CD4-positive, alpha-beta T cell (primary cell): ENCODE results near the gene CRYGS. TPM values are rescaled to one million over a fixed set of nuclear protein-coding genes. Genes with fewer than 3 reads are reported as not detected.

Experiments used
- ATAC-seq: fragments of 200-7000 bp; cut with Tn5 transposase; one replicate; pipeline ENCODE4 v1.10.0; 2022; ENCODE audit warnings: mild to moderate bottlenecking; ENCODE audit not compliant: poor library complexity
- CTCF ChIA-PET: fragments of 350-600 bp; sonication (Branson Sonifier 250); formaldehyde crosslinking; loops from one replicate; lab custom pipeline; 2021; ENCODE audit warnings: antibody characterized with exemption, inconsistent platforms; lab: Charles Lee
- POLR2A ChIA-PET: fragments of 350-600 bp; sonication (Branson Sonifier 250); formaldehyde crosslinking; loops from one replicate; lab custom pipeline; 2021; ENCODE audit warnings: antibody characterized with exemption, inconsistent platforms; lab: Charles Lee
- DNase-seq, 14 experiments: peaks; one replicate each; pipeline ENCODE4 v3.0.0-alpha.2; 2013 to 2020; ENCODE audit warnings: mixed read lengths in 2 of 14
- H3K27ac ChIP-seq, 2 donors: one replicate each; pipeline versions ENCODE4 v1.5.1 to v1.7.0; 2013; ENCODE audit warnings: low read length in 2 of 2, low read depth in 1 of 2, mild to moderate bottlenecking in 1 of 2
- H3K27me3 ChIP-seq, 2 experiments: 1 replicate in 1 of 2; 2 replicates in 1 of 2; pipeline versions ENCODE4 v1.6.1 to v1.7.0; 2013; ENCODE audit warnings: low read length in 2 of 2, control low read depth in 1 of 2, mild to moderate bottlenecking in 1 of 2, moderate library complexity in 1 of 2; ENCODE audit not compliant: insufficient read depth in 2 of 2, control insufficient read depth in 1 of 2
- H3K36me3 ChIP-seq: one replicate; pipeline ENCODE4 v1.6.1; 2013; ENCODE audit warnings: low read length, control low read depth; ENCODE audit not compliant: insufficient read depth
- H3K4me1 ChIP-seq: one replicate; pipeline ENCODE4 v1.6.1; 2013; ENCODE audit warnings: low read length, control low read depth; ENCODE audit not compliant: insufficient read depth
- H3K4me3 ChIP-seq: one replicate; pipeline ENCODE4 v1.5.1; 2013; ENCODE audit warnings: mild to moderate bottlenecking, low read length, moderate library complexity
- H3K9me3 ChIP-seq, 2 experiments: 1 replicate in 1 of 2; 2 replicates in 1 of 2; pipeline versions ENCODE4 v1.6.1 to v1.7.0; 2013; ENCODE audit warnings: low read length in 2 of 2, mild to moderate bottlenecking in 2 of 2, control low read depth in 1 of 2, moderate library complexity in 1 of 2; ENCODE audit not compliant: control insufficient read depth in 1 of 2, insufficient read depth in 1 of 2
- H3K27ac Mint-ChIP-seq: one replicate; pipeline ENCODE4 v1.8.0; 2020; ENCODE audit warnings: mixed read lengths
- H3K27me3 Mint-ChIP-seq: one replicate; pipeline ENCODE4 v1.8.0; 2021; ENCODE audit warnings: mixed read lengths
- H3K36me3 Mint-ChIP-seq: one replicate; pipeline ENCODE4 v1.8.0; 2021; ENCODE audit warnings: low read depth, mixed read lengths
- H3K4me1 Mint-ChIP-seq: one replicate; pipeline ENCODE4 v1.8.0; 2021; ENCODE audit warnings: low read depth, mixed read lengths
- H3K4me3 Mint-ChIP-seq: one replicate; pipeline ENCODE4 v1.8.0; 2020; ENCODE audit warnings: mild to moderate bottlenecking, mixed read lengths
- H3K9me3 Mint-ChIP-seq: one replicate; pipeline ENCODE4 v1.8.0; 2020; ENCODE audit warnings: mixed read lengths
- intact Hi-C, 2 experiments: fragments of 100-400 bp; cut with DNase I in 1 of 2; cut with micrococcal nuclease in 1 of 2; formaldehyde crosslinking; loops; one replicate each; pipeline versions ENCODE4 v1.15.1 to v1.9.0; 2023 to 2025; cut with DNase I, micrococcal nuclease
- total RNA-seq, 174 experiments: library from RNA in 2 of 174; stranded (reverse) in 2 of 174; gene quantifications; one replicate each; pipeline ENCODE4 v1.2.3 and lab custom pipeline; 2021 to 2026
- TF ChIP-seq, protein P1 (sequence below): fragments of 200-600 bp; IDR thresholded peaks from one replicate; pipeline ENCODE4 v1.8.0; 2022; ENCODE audit warnings: antibody characterized with exemption, mild to moderate bottlenecking

CRYGS gene
- total RNA-seq, 2 experiments from 2014 or later, result 1.9 to 2.3 TPM

DNA sequence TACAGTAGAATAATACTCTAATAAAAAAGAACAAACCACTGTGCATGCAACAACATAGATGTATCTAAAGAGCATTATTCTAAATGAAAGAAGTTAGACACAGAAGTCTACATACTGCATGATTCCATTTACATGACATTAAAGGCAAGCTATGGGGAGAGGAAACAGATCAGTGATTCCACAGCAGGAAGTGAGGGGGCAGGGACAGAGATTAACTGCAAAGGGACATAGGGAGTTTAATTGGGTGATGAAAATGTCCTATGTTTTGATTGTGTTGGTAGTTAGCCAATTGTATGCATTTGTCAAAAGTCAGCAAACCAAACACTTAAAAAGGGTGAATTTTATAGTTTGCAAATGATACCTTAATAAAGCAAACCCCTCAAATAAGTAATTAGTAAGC is 13.8 kb downstream of the CRYGS start:
- peaks cover 57% of the 10 kb centered on the region for H3K4me1 Mint-ChIP-seq
- POLR2A ChIA-PET, result interaction anchor here (1.0 kb wide), 1 partner anchor 11 kb away, joined by 3 read pairs; no protein-coding TSS in a partner anchor
- intact Hi-C loops, result loop anchor here in 1 of 2 experiments (10.0 kb wide), 1 partner anchor 416 kb away; no protein-coding TSS in a partner anchor

DNA sequence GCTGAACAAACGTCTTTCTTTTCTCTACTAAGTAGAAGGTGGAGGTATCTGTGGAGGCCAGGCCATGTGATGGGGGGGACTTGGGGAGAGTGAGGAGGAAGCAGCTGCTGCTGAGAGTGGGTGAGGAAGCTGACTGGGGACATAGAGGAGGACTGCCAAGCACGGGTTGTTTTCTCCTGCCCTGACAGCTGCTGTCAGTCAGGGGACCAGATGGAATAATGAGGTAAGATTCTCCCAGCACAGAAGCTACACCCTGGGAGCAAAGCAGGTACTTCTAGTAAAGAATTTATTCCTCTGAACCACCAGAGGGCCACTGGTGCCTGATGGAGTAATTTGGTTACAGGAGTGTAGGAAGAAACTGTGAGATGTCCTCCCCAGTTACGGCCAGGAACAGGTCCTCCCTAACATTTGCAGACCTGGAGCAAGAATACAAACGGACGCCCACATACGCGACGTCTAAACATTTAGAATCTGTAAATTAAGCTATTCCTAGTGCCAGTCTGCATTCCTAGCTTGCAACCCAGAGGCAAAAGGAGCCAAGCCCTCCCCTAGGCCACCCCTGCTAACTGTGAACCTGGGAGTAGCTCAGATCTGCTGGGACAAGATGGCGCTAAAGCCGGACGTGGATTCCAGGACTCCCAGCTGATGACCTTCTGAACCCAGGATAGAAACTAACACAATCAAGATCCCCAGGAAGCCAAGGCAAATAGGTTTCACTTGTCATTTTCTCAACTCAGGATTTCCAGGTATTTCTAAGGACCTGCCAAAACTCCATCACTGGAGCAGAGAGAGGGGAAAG is 14.8 kb downstream of the CRYGS start:
- peaks cover 53% of the 10 kb centered on the region for H3K4me1 Mint-ChIP-seq
- Histone ChIP-seq H3K27ac (no peak overlapping the region), H3K9me3 (no peaks in the 10 kb centered on the region), H3K4me3 (no peak overlapping the region), H3K27me3 (no peaks in the 10 kb centered on the region), H3K4me1 (peaks cover 31% of the 10 kb centered on the region), H3K36me3 (no peaks in the 10 kb centered on the region)
- H3K36me3 Mint-ChIP-seq, result no peaks in the 10 kb centered on the region
- intact Hi-C loops, result no loop called here
- ATAC-seq (no peak), DNase-seq (no peak)
- ChIA-PET POLR2A (interaction anchor here (1.2 kb wide), 1 partner anchor 11 kb away, joined by 4 read pairs; no protein-coding TSS in a partner anchor), CTCF (interaction anchor here (0.8 to 1.4 kb wide), 3 partner anchors 9 to 553 kb away, joined by 3 to 4 read pairs (median 3); no protein-coding TSS in a partner anchor)
- TF ChIP-seq, protein P1, sequence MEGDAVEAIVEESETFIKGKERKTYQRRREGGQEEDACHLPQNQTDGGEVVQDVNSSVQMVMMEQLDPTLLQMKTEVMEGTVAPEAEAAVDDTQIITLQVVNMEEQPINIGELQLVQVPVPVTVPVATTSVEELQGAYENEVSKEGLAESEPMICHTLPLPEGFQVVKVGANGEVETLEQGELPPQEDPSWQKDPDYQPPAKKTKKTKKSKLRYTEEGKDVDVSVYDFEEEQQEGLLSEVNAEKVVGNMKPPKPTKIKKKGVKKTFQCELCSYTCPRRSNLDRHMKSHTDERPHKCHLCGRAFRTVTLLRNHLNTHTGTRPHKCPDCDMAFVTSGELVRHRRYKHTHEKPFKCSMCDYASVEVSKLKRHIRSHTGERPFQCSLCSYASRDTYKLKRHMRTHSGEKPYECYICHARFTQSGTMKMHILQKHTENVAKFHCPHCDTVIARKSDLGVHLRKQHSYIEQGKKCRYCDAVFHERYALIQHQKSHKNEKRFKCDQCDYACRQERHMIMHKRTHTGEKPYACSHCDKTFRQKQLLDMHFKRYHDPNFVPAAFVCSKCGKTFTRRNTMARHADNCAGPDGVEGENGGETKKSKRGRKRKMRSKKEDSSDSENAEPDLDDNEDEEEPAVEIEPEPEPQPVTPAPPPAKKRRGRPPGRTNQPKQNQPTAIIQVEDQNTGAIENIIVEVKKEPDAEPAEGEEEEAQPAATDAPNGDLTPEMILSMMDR, result no peak
- H3K9me3 Mint-ChIP-seq, result no peaks in the 10 kb centered on the region
- no peaks in the 10 kb centered on the region for H3K27me3 Mint-ChIP-seq
- H3K27ac Mint-ChIP-seq, result no peak overlapping the region
- H3K4me3 Mint-ChIP-seq, result no peak overlapping the region

More for the DNA sequence above, 13.8 kb downstream of the CRYGS start:
- no peak overlapping the region for H3K4me3 Mint-ChIP-seq
- Histone ChIP-seq H3K4me1 (peaks cover 33% of the 10 kb centered on the region), H3K27ac (no peak overlapping the region), H3K27me3 (no peaks in the 10 kb centered on the region), H3K4me3 (no peak overlapping the region), H3K36me3 (no peaks in the 10 kb centered on the region), H3K9me3 (no peaks in the 10 kb centered on the region)
- no peak overlapping the region for H3K27ac Mint-ChIP-seq
- TF ChIP-seq, protein P1, result no peak
- CTCF ChIA-PET, result no interaction called here
- no peaks in the 10 kb centered on the region for H3K36me3 Mint-ChIP-seq
- H3K9me3 Mint-ChIP-seq, result no peaks in the 10 kb centered on the region
- no peak for ATAC-seq
- no peaks in the 10 kb centered on the region for H3K27me3 Mint-ChIP-seq
- no peak for DNase-seq

GRCh38 chr3:186526256-186526606 is 17.9 kb downstream of the CRYGS start:
- Histone ChIP-seq H3K4me1 (peaks cover 18% of the 10 kb centered on the region), H3K36me3 (no peaks in the 10 kb centered on the region), H3K27ac (no peak overlapping the region), H3K9me3 (no peaks in the 10 kb centered on the region), H3K4me3 (no peak overlapping the region), H3K27me3 (no peaks in the 10 kb centered on the region)
- intact Hi-C loops, result no loop called here
- H3K4me3 Mint-ChIP-seq, result no peak overlapping the region
- ChIA-PET POLR2A (no interaction called here), CTCF (no interaction called here)
- DNase-seq (no peak), ATAC-seq (no peak)
- TF ChIP-seq, protein P1, result no peak
- H3K4me1 Mint-ChIP-seq, result peaks cover 40% of the 10 kb centered on the region
- H3K9me3 Mint-ChIP-seq, result no peaks in the 10 kb centered on the region
- H3K27me3 Mint-ChIP-seq, result no peaks in the 10 kb centered on the region
- no peaks in the 10 kb centered on the region for H3K36me3 Mint-ChIP-seq
- H3K27ac Mint-ChIP-seq, result no peak overlapping the region
